Adrenal gland (tissue), 5 donors: ENCODE results near the gene ASB16.

Experiments used
- CTCF ChIP-seq, 6 experiments: fragments of 450-650 bp in 4 of 6; fragments of 200-600 bp in 2 of 6; sonication (generic) in 1 of 6; IDR thresholded peaks; 1 replicate in 5 of 6; 2 replicates in 1 of 6; pipeline versions ENCODE4 v1.5.1 to v1.8.0; 2016 to 2021; ENCODE audit warnings: antibody characterized with exemption in 6 of 6, mild to moderate bottlenecking in 2 of 6, moderate library complexity in 1 of 6
- POLR2A ChIP-seq, 2 donors: fragments of 450-650 bp; IDR thresholded peaks; one replicate each; pipeline ENCODE4 v1.6.1; 2017; ENCODE audit warnings: antibody characterized with exemption in 2 of 2, mild to moderate bottlenecking in 2 of 2, moderate library complexity in 1 of 2
- donor health status: DM: no; HTN: no; CAD: no.

- peak; percentile 31 to 64 (median 57) for TF ChIP-seq CTCF (IDR thresholded peaks at IDR 0.05)
- no peak for TF ChIP-seq POLR2A (IDR thresholded peaks at IDR 0.05)
Observed at GRCh38 chr17:44203731-44204440, 33.4 kb downstream of the ASB16 start.
